GM04503 (cell line): ENCODE results near the gene ACSL1.

Experiments
- DNase-seq: peaks from one replicate; pipeline ENCODE4 v3.0.0-alpha.2; 2012; ENCODE audit warnings: low read depth

ACSL1 gene

GRCh38 chr4:184712322-184712721, 113.4 kb downstream of the ACSL1 start:
- no peak for DNase-seq

GRCh38 chr4:184706453-184706852, 119.3 kb downstream of the ACSL1 start:
- no peak for DNase-seq

GRCh38 chr4:184705692-184706091, 120.1 kb downstream of the ACSL1 start:
- no peak for DNase-seq
